Bone marrow (tissue), 2 donors: ENCODE measurements around the gene NINJ1.

ENCODE experiments used
- DNase-seq, 2 donors: peaks; one replicate each; lab custom pipeline; 2025; lab: John Stamatoyannopoulos, UW

NINJ1 gene

GRCh38 chr9:93134015-93134739 lies at the start of gene NINJ1:
Gene NINJ1 (minus strand): TSS chr9:93134251. CDS start chr9:93134217, 34 bp downstream.
- DNase-seq = peak; percentile 49 to 98

GRCh38 chr9:93183131-93183662 lies 49.1 kb upstream of the NINJ1 start:
- no peak for DNase-seq

GRCh38 chr9:93182572-93182971 lies 48.5 kb upstream of the NINJ1 start:
- DNase-seq = no peak

GRCh38 chr9:93181672-93182435 lies 47.8 kb upstream of the NINJ1 start:
- no peak for DNase-seq

GRCh38 chr9:93180938-93181337 lies 46.9 kb upstream of the NINJ1 start:
- no peak for DNase-seq

- DNase-seq = no peak
These were observed 45.1 kb upstream of the NINJ1 start for GRCh38 chr9:93178851-93179786.

- DNase-seq = no peak
These were observed 43.6 kb upstream of the NINJ1 start for GRCh38 chr9:93177676-93178075.

GRCh38 chr9:93174976-93175375 lies 40.9 kb upstream of the NINJ1 start:
- DNase-seq = no peak

GRCh38 chr9:93173365-93174051 lies 39.5 kb upstream of the NINJ1 start:
- DNase-seq = no peak

- no peak for DNase-seq
These were observed 38.8 kb upstream of the NINJ1 start for GRCh38 chr9:93172666-93173364.

GRCh38 chr9:93171261-93171990 lies 37.4 kb upstream of the NINJ1 start:
- no peak for DNase-seq

GRCh38 chr9:93170571-93170970 lies 36.5 kb upstream of the NINJ1 start:
- DNase-seq = no peak

- no peak for DNase-seq
These were observed 35.4 kb upstream of the NINJ1 start for GRCh38 chr9:93169444-93169843.

- DNase-seq = no peak
These were observed 34.5 kb upstream of the NINJ1 start for GRCh38 chr9:93168581-93168980.

- DNase-seq = no peak
These were observed 33.8 kb upstream of the NINJ1 start for GRCh38 chr9:93167838-93168237.

GRCh38 chr9:93167185-93167584 lies 33.1 kb upstream of the NINJ1 start:
- DNase-seq = no peak

- no peak for DNase-seq
These were observed 32.6 kb upstream of the NINJ1 start for GRCh38 chr9:93166699-93167098.

- no peak for DNase-seq
These were observed 30.0 kb upstream of the NINJ1 start for GRCh38 chr9:93164085-93164484.

- no peak for DNase-seq
These were observed 27.9 kb upstream of the NINJ1 start for GRCh38 chr9:93161786-93162562.
